DND-41 (cell line): ENCODE data around the gene BCL11B.

Source experiments
- CTCF ChIP-seq: IDR thresholded peaks from 2 replicates; pipeline ENCODE4 v1.5.1; 2012; ENCODE audit warnings: borderline replicate concordance, low read length, moderate library complexity, mild to moderate bottlenecking; ENCODE audit not compliant: poor library complexity, severe bottlenecking; ENCODE audit errors: extremely low read depth
- EZH2 ChIP-seq: IDR thresholded peaks from 3 replicates; pipeline ENCODE4 v1.6.1; 2012; ENCODE audit warnings: borderline replicate concordance, low read depth, mild to moderate bottlenecking, moderate library complexity, low read length, inconsistent platforms; ENCODE audit not compliant: severe bottlenecking

DNA sequence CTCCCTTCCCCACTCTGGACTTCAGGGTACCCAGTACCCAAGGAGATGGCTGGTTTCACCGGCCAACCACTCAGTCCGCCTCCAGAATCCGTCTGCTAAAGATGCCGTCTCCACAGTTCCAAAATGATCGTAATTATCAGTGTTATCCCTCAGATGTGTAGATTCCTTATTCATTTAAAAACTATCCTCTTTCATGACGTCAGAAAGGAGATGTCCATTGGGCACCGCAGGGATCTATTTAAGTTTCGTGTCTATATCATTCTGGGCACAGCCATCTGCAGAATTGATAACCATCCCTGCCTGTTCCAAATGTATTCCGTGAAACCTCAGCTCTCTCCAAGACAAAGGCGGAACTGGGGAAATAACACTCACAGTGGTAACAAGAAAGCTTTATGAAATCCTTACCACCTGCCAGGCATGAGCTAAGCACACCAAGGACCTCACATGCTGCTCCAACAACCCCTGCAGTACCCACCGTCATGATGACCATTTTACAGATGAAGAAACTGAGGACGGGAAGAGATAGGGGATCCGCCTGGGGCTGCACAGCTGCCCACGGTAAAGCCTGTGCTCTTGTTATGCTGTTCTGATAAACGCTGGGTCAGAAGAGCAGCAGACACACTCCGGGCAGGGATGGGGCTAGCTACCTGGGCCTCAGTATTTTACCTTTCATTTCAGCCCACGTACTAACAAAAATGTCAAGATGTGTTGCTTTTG, 90.0 kb downstream of the BCL11B start:
- TF ChIP-seq CTCF (no peak), EZH2 (no peak)
